ENCODE measurements around the gene RTCB.
"Not testable (repeated sequence)": the region's sequence is repeated elsewhere in the genome, so short reads cannot be mapped to it uniquely, and the experiment has no call there.

The RTCB gene

GRCh38 chr22:32395107-32395506 is 16.9 kb downstream of the RTCB start:
- in situ Hi-C loops (cut with MboI; ENCODE audit: low sequenced_read_pairs): no loop called here

GRCh38 chr22:32389685-32390084 is 22.4 kb downstream of the RTCB start:
- in situ Hi-C loops (cut with MboI; ENCODE audit: low sequenced_read_pairs): no loop called here

GRCh38 chr22:32385681-32386080 is 26.4 kb downstream of the RTCB start:
- in situ Hi-C loops (cut with MboI; ENCODE audit: low sequenced_read_pairs): no loop called here

GRCh38 chr22:32380991-32381390 is 31.1 kb downstream of the RTCB start:
- in situ Hi-C loops (cut with MboI; ENCODE audit: low sequenced_read_pairs): no loop called here

GRCh38 chr22:32378707-32379272 is 33.3 kb downstream of the RTCB start:
- in situ Hi-C loops (cut with MboI; ENCODE audit: low sequenced_read_pairs): no loop called here

GRCh38 chr22:32376681-32377080 is 35.4 kb downstream of the RTCB start:
- in situ Hi-C loops (cut with MboI; ENCODE audit: low sequenced_read_pairs): no loop called here

GRCh38 chr22:32375678-32376450 is 36.2 kb downstream of the RTCB start:
- in situ Hi-C loops (cut with MboI; ENCODE audit: low sequenced_read_pairs): no loop called here

- in situ Hi-C loops (cut with MboI; ENCODE audit: low sequenced_read_pairs): no loop called here
These were observed 47.8 kb downstream of the RTCB start for GRCh38 chr22:32364210-32364609.

- in situ Hi-C loops (cut with MboI; ENCODE audit: low sequenced_read_pairs): no loop called here
These were observed 50.8 kb downstream of the RTCB start for GRCh38 chr22:32361257-32361656.

- in situ Hi-C loops (cut with MboI; ENCODE audit: low sequenced_read_pairs): not testable (repeated sequence)
These were observed 52.0 kb downstream of the RTCB start for GRCh38 chr22:32360096-32360495.

GRCh38 chr22:32357567-32357966 is 54.5 kb downstream of the RTCB start, which contains the start of gene RFPL3:
RFPL3 (plus strand) TSS chr22:32357867; CDS start chr22:32358072, 205 bp downstream.
- in situ Hi-C loops (cut with MboI; ENCODE audit: low sequenced_read_pairs): not testable (repeated sequence)

- in situ Hi-C loops (cut with MboI; ENCODE audit: low sequenced_read_pairs): no loop called here
These were observed 56.3 kb downstream of the RTCB start for GRCh38 chr22:32355760-32356159.

- in situ Hi-C loops (cut with MboI; ENCODE audit: low sequenced_read_pairs): no loop called here
These were observed 57.4 kb downstream of the RTCB start for GRCh38 chr22:32354360-32355351.

- in situ Hi-C loops (cut with MboI; ENCODE audit: low sequenced_read_pairs): no loop called here
These were observed 58.2 kb downstream of the RTCB start for GRCh38 chr22:32353840-32354239.

GRCh38 chr22:32353292-32353691 is 58.8 kb downstream of the RTCB start:
- in situ Hi-C loops (cut with MboI; ENCODE audit: low sequenced_read_pairs): no loop called here

GRCh38 chr22:32352681-32353080 is 59.4 kb downstream of the RTCB start:
- in situ Hi-C loops (cut with MboI; ENCODE audit: low sequenced_read_pairs): no loop called here

- in situ Hi-C loops (cut with MboI; ENCODE audit: low sequenced_read_pairs): not testable (repeated sequence)
These were observed 60.2 kb downstream of the RTCB start for GRCh38 chr22:32351875-32352274.

- in situ Hi-C loops (cut with MboI; ENCODE audit: low sequenced_read_pairs): no loop called here
These were observed 63.9 kb downstream of the RTCB start for GRCh38 chr22:32348031-32348611.

- in situ Hi-C loops (cut with MboI; ENCODE audit: low sequenced_read_pairs): no loop called here
These were observed 68.1 kb downstream of the RTCB start for GRCh38 chr22:32343941-32344340.

GRCh38 chr22:32342977-32343376 is 69.1 kb downstream of the RTCB start:
- in situ Hi-C loops (cut with MboI; ENCODE audit: low sequenced_read_pairs): no loop called here
